HUES6 (cell line): ENCODE measurements around the gene SMIM1.
A peak's percentile ranks its signal among the peaks of the same experiment; 100 is the strongest.

Source experiments
- H3K27ac ChIP-seq: 2 replicates; pipeline ENCODE4 v1.7.0; 2013; ENCODE audit warnings: low read depth, mild to moderate bottlenecking, low read length, inconsistent platforms
- H3K27me3 ChIP-seq: 2 replicates; pipeline ENCODE4 v1.6.1; 2013; ENCODE audit warnings: low read length; ENCODE audit not compliant: control insufficient read depth, insufficient read depth
- H3K36me3 ChIP-seq: 2 replicates; pipeline ENCODE4 v1.6.1; 2013; ENCODE audit warnings: low read length; ENCODE audit not compliant: control insufficient read depth, insufficient read depth
- H3K4me1 ChIP-seq: 2 replicates; pipeline ENCODE4 v1.6.1; 2013; ENCODE audit warnings: low read length; ENCODE audit not compliant: control insufficient read depth, insufficient read depth
- H3K4me3 ChIP-seq: 2 replicates; pipeline ENCODE4 v1.5.1; 2013; ENCODE audit warnings: low read depth, low read length
- H3K9ac ChIP-seq: one replicate; pipeline ENCODE4 v1.6.1; 2013; ENCODE audit warnings: mild to moderate bottlenecking, low read length
- H3K9me3 ChIP-seq: 2 replicates; pipeline ENCODE4 v1.6.1; 2013; ENCODE audit warnings: low read depth, low read length; ENCODE audit not compliant: control insufficient read depth, insufficient read depth

Gene SMIM1

GRCh38 chr1:3779912-3780416, 7.4 kb downstream of the SMIM1 start:
- Histone ChIP-seq H3K4me1 (peaks cover 14% of the 10 kb centered on the region), H3K36me3 (peaks cover 67% of the 10 kb centered on the region), H3K27ac (no peak overlapping the region)

DNA sequence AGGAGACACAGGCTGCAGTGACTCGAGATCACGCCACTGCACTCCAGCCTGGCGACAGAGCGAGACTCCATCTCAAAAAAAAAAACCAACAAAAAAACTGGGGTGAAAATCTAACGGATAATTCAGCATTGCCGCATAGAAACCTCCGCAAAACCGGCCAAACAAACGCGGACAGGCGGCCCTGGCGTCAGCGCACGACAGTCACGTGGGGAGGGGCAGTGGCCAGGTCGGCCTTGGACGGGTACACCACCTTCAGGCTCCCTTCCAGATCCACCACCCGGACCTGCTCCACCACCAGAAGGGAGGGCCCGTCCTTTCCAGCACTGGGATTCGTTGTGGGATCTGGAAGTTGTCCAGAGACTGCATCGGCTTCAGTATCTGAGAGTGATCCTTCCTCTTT, 8.4 kb downstream of the SMIM1 start:
- Histone ChIP-seq H3K27ac (no peak overlapping the region), H3K9me3 (no peaks in the 10 kb centered on the region), H3K36me3 (peaks cover 75% of the 10 kb centered on the region), H3K27me3 (no peaks in the 10 kb centered on the region), H3K4me1 (peaks cover 4% of the 10 kb centered on the region), H3K4me3 (no peak overlapping the region), H3K9ac (no peak overlapping the region)

More at GRCh38 chr1:3779912-3780416, 7.4 kb downstream of the SMIM1 start:
- H3K9ac ChIP-seq = no peak overlapping the region
- no peaks in the 10 kb centered on the region for H3K9me3 ChIP-seq
- no peak overlapping the region for H3K4me3 ChIP-seq
- no peaks in the 10 kb centered on the region for H3K27me3 ChIP-seq

DNA sequence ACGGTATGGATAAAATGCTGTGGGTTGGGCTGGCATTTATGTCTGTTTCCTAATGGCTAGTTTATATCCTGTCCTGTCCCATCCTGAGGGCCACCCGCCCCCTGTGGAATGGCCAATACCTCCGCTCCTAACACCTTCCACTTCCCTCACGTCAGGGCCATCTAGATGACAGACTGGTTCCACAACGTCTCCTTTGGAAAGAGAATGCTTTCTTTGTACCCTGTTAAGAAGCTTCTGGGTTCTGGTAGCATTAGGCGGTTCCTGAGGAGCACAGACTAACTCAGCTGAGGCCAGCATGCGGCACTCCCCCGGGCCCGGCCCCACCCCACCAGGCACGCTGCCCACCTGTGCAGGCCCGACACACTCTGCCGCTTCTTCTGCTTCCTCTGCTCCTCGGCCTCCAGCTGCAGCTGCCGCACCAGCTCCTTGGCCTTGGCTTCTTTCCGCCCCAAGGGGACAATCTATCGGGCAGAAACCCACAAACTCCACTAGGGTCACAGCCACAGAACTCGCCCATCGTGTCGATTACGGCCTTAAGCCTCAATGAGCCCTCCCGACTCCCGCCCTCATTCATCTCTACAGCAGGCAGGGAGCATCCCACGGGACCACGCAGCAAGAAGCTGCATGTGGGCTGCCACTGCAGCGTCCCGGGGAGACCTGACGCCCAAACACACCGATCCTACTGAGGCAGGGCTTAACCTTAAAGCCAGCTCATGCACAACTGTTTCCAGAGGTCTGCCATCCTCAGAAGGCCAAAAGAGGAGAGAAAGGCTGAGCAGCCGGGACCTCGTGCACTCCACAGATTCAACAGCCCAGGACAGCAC, 11.3 kb downstream of the SMIM1 start:
- H3K36me3 ChIP-seq = peaks cover 94% of the 10 kb centered on the region
- no peak overlapping the region for H3K27ac ChIP-seq
- no peaks in the 10 kb centered on the region for H3K27me3 ChIP-seq
- no peaks in the 10 kb centered on the region for H3K4me1 ChIP-seq
- no peak overlapping the region for H3K4me3 ChIP-seq
- H3K9ac ChIP-seq = no peak overlapping the region
- no peaks in the 10 kb centered on the region for H3K9me3 ChIP-seq

- Histone ChIP-seq H3K36me3 (peaks cover 89% of the 10 kb centered on the region), H3K27ac (no peak overlapping the region)
Measured at GRCh38 chr1:3785045-3785444, 12.5 kb downstream of the SMIM1 start.

GRCh38 chr1:3785456-3786157, 13.1 kb downstream of the SMIM1 start:
- H3K9ac ChIP-seq = no peak overlapping the region
- H3K4me1 ChIP-seq = peaks cover 10% of the 10 kb centered on the region
- H3K36me3 ChIP-seq = peaks cover 86% of the 10 kb centered on the region
- H3K4me3 ChIP-seq = no peak overlapping the region
- no peak overlapping the region for H3K27ac ChIP-seq
- no peaks in the 10 kb centered on the region for H3K9me3 ChIP-seq
- H3K27me3 ChIP-seq = no peaks in the 10 kb centered on the region

More at GRCh38 chr1:3785045-3785444, 12.5 kb downstream of the SMIM1 start:
- Histone ChIP-seq H3K4me3 (no peak overlapping the region), H3K9me3 (no peaks in the 10 kb centered on the region), H3K4me1 (peaks cover 5% of the 10 kb centered on the region; the same call in 1 of the 2 replicates), H3K27me3 (no peaks in the 10 kb centered on the region), H3K9ac (no peak overlapping the region)

DNA sequence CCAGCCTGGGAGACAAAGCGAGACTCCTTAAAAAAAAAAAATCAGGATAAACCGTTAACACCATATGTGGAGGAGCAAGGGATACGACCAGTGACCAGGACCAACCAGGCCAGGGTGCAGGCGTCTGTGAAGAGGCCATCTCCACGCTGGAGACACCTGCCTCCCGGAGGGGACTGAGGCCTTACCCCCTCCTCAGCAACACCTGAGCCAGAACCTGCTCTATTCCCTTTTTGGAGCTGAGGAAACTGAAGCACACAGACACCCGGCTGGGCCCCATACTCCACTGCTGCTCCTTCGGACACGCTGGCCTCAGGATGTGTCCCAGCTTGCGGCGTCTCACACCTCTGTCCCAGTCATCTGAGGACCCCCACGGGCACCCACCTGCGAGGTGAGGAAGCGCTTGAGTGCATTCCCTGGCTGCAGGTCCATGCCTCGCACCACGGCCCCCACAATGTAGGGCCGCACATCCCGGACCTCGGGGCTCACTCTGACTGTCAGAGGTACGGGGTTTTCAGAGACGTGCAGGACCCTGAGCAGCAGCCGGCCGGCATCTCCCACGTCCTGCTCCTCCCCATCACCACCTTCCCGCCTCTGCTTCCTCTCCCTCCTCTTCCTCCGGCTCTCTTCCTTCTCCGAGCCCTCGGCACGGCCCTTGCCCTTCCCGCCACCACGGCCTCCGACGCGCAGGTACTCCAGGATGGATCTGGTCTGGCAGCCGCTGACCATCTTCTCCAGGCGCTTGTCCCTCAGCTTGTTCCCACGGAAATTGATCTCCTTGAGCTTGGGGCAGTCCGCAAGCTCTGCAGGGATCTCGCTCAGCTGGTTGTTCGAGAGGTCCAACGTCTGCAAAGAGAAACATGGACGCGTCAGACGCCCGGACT, 14.2 kb downstream of the SMIM1 start:
- Histone ChIP-seq H3K27ac (no peak overlapping the region), H3K27me3 (no peaks in the 10 kb centered on the region), H3K9me3 (no peaks in the 10 kb centered on the region), H3K4me1 (peaks cover 16% of the 10 kb centered on the region), H3K36me3 (peaks cover 79% of the 10 kb centered on the region), H3K4me3 (no peak overlapping the region), H3K9ac (no peak overlapping the region)

- Histone ChIP-seq H3K9me3 (no peaks in the 10 kb centered on the region), H3K27me3 (no peaks in the 10 kb centered on the region), H3K36me3 (peaks cover 78% of the 10 kb centered on the region), H3K27ac (no peak overlapping the region), H3K4me1 (peaks cover 21% of the 10 kb centered on the region), H3K4me3 (no peak overlapping the region), H3K9ac (no peak overlapping the region)
Measured at GRCh38 chr1:3787349-3787715, 14.8 kb downstream of the SMIM1 start.

DNA sequence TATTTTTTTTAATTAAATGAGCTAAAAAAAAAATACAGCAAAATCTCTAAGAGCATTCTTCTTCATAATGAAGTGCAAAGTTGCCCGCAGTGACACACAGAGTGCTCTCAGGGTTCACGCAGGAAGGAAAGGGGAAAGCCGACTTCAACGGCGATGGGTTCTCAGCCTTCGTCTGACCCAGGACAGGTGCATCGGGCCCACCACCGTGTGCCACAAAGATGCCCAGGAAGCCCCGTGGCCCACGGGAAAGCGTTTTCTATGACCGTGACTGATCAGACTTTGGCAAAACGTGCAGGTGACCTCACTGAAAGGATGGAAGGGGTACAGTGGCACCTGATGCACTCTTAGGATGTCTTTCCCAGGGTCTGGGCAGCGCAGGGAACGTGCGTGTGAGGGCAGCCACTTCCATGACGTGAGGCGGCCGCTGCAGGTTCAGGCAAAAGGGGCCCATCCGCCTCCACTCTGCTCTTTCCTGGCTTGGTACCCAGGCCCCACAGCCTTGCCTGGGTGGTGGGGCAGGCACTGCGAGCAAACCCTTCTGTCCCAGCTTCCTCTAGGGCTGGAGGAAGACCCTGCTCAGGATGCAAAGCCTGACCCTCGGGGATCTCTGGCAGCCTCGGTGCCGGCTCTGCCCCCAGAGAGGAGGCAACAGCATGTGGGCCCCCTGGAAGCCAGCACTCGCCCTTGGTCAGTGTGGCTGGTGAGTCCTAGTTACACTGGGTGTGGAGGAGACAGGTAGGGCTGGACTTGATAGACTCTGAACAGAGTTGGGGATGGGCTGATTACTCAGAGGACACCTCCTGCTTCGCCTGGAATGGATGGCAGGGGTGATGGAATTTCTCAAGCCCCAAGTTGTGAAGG, 15.4 kb downstream of the SMIM1 start:
- Histone ChIP-seq H3K4me3 (no peak overlapping the region), H3K9ac (no peak overlapping the region), H3K9me3 (no peaks in the 10 kb centered on the region), H3K4me1 (peaks cover 25% of the 10 kb centered on the region), H3K36me3 (peaks cover 71% of the 10 kb centered on the region), H3K27ac (0 out of 2 replicates have a peak overlapping the region, but pooled peaks have one; percentile 21), H3K27me3 (no peaks in the 10 kb centered on the region)

- H3K27ac ChIP-seq = 0 out of 2 replicates have a peak overlapping the region, but pooled peaks have one; percentile 42
- H3K27me3 ChIP-seq = no peaks in the 10 kb centered on the region
- H3K9me3 ChIP-seq = no peaks in the 10 kb centered on the region
- H3K9ac ChIP-seq = no peak overlapping the region
- H3K36me3 ChIP-seq = peaks cover 64% of the 10 kb centered on the region
- H3K4me1 ChIP-seq = peaks cover 26% of the 10 kb centered on the region
- H3K4me3 ChIP-seq = no peak overlapping the region
Measured at GRCh38 chr1:3788756-3789420, 16.3 kb downstream of the SMIM1 start.
